HG03095 (cell line): ENCODE data around the gene TMEM200A.

Experiments used
- ATAC-seq: cut with Tn5 transposase; IDR thresholded peaks from one replicate; pipeline ENCODE4 v1.9.1; 2021; ENCODE audit warnings: moderate library complexity; ENCODE audit not compliant: unreplicated experiment

Gene TMEM200A

GRCh38 chr6:130482645-130483390 lies 117.0 kb downstream of the TMEM200A start:
- no peak for ATAC-seq

GRCh38 chr6:130485870-130486269 lies 120.1 kb downstream of the TMEM200A start:
- ATAC-seq = no peak

DNA sequence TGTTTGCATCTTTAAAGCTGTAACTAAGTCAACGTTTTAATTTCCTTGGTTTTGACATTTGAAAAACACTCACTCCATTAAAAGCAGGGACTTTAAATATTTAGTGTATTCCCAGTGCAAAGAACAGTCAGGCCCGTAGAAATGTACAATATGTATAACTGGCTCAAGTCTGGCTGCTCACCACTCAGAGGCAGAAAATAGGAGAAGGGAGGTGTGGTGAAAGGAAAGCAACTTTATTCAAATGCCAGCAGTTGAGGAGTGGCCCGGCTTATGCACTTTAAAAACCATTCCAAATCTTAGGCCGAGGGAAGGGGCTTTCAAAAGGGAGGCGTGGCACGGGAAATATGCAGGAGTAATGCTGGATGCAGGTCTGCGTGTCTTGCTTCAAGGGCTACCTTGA lies 120.6 kb downstream of the TMEM200A start:
- ATAC-seq = no peak

- ATAC-seq = no peak
Observed at GRCh38 chr6:130489514-130489913, 123.7 kb downstream of the TMEM200A start.
